Trophoblast cell (in vitro differentiated cells and primary cell): ENCODE measurements around the gene NKX6-2.
"Not testable (repeated sequence)": the region's sequence is repeated elsewhere in the genome, so short reads cannot be mapped to it uniquely, and the experiment has no call there.

Experiments used
- DNase-seq, 2 donors: peaks; one replicate each; pipeline ENCODE4 v3.0.0-alpha.2; 2016
- H2AFZ ChIP-seq: 2 replicates; pipeline ENCODE4 v1.6.1; 2013; ENCODE audit warnings: low read length, moderate library complexity, mild to moderate bottlenecking; ENCODE audit not compliant: insufficient read depth, poor library complexity
- H2AK5ac ChIP-seq: 2 replicates; pipeline ENCODE4 v1.6.1; 2013; ENCODE audit warnings: mild to moderate bottlenecking, low read length
- H2BK120ac ChIP-seq: 2 replicates; pipeline ENCODE4 v1.6.1; 2013; ENCODE audit warnings: low read length, mild to moderate bottlenecking, moderate library complexity; ENCODE audit not compliant: insufficient read depth, poor library complexity
- H2BK12ac ChIP-seq: 2 replicates; pipeline ENCODE4 v1.6.1; 2013; ENCODE audit warnings: mild to moderate bottlenecking, low read length, moderate library complexity
- H2BK5ac ChIP-seq: 2 replicates; pipeline ENCODE4 v1.6.1; 2013; ENCODE audit warnings: low read length, low read depth, moderate library complexity, mild to moderate bottlenecking; ENCODE audit not compliant: poor library complexity
- H3K14ac ChIP-seq: 2 replicates; pipeline ENCODE4 v1.6.1; 2013; ENCODE audit warnings: mild to moderate bottlenecking, low read length
- H3K18ac ChIP-seq: 2 replicates; pipeline ENCODE4 v1.6.1; 2013; ENCODE audit warnings: mild to moderate bottlenecking, low read length
- H3K23ac ChIP-seq: 2 replicates; pipeline ENCODE4 v1.6.1; 2013; ENCODE audit warnings: low read length
- H3K27ac ChIP-seq: 2 replicates; pipeline ENCODE4 v1.5.1; 2013; ENCODE audit warnings: low read depth, mild to moderate bottlenecking, inconsistent platforms, low read length, moderate library complexity
- H3K27me3 ChIP-seq: 2 replicates; pipeline ENCODE4 v1.6.1; 2013; ENCODE audit warnings: inconsistent platforms, mild to moderate bottlenecking, low read length, moderate library complexity; ENCODE audit not compliant: insufficient read depth
- H3K36me3 ChIP-seq, 2 experiments: 1 replicate in 1 of 2; 2 replicates in 1 of 2; pipeline ENCODE4 v1.6.1; 2013; ENCODE audit warnings: low read length in 2 of 2, mild to moderate bottlenecking in 2 of 2, moderate library complexity in 1 of 2; ENCODE audit not compliant: insufficient read depth in 2 of 2, control insufficient read depth in 1 of 2
- H3K4ac ChIP-seq: 2 replicates; pipeline ENCODE4 v1.6.1; 2013; ENCODE audit warnings: low read depth, mild to moderate bottlenecking, low read length, moderate library complexity
- H3K4me1 ChIP-seq, 2 experiments: 1 replicate in 1 of 2; 2 replicates in 1 of 2; pipeline ENCODE4 v1.6.1; 2013; ENCODE audit warnings: low read length in 2 of 2, mild to moderate bottlenecking in 2 of 2, moderate library complexity in 1 of 2; ENCODE audit not compliant: insufficient read depth in 2 of 2, control insufficient read depth in 1 of 2
- H3K4me2 ChIP-seq: 2 replicates; pipeline ENCODE4 v1.6.1; 2013; ENCODE audit warnings: inconsistent platforms, mild to moderate bottlenecking, low read length, moderate library complexity
- H3K4me3 ChIP-seq: 2 replicates; pipeline ENCODE4 v1.5.1; 2013; ENCODE audit warnings: mild to moderate bottlenecking, low read depth, low read length, inconsistent platforms
- H3K79me1 ChIP-seq: one replicate; pipeline ENCODE4 v1.6.1; 2013; ENCODE audit warnings: low read length
- H3K79me2 ChIP-seq: 2 replicates; pipeline ENCODE4 v1.6.1; 2013; ENCODE audit warnings: low read length, mild to moderate bottlenecking; ENCODE audit not compliant: control insufficient read depth, insufficient read depth, poor library complexity
- H3K9ac ChIP-seq: 2 replicates; pipeline ENCODE4 v1.6.1; 2013; ENCODE audit warnings: mild to moderate bottlenecking, low read length
- H3K9me3 ChIP-seq: 2 replicates; pipeline ENCODE4 v1.6.1; 2013; ENCODE audit warnings: low read depth, mild to moderate bottlenecking, control low read depth, inconsistent platforms, low read length; ENCODE audit not compliant: insufficient read depth
- H4K12ac ChIP-seq: 2 replicates; pipeline ENCODE4 v1.6.1; 2013; ENCODE audit warnings: low read depth, mild to moderate bottlenecking, low read length, moderate library complexity
- H4K8ac ChIP-seq: 2 replicates; pipeline ENCODE4 v1.6.1; 2013; ENCODE audit warnings: low read depth, mild to moderate bottlenecking, low read length, moderate library complexity
- H4K91ac ChIP-seq: one replicate; pipeline ENCODE4 v1.6.1; 2013; ENCODE audit warnings: low read depth, mild to moderate bottlenecking, low read length, moderate library complexity
- WGBS: extraction: QIAGEN DNeasy Blood & Tissue Kit; methylation state at CpG from one replicate; pipeline ENCODE4 v1.1.7; 2013; ENCODE audit warnings: missing lambda C conversion rate; ENCODE audit not compliant: insufficient read length, insufficient coverage; ENCODE audit errors: extremely low coverage; 5-methylcytosine and 5-hydroxymethylcytosine counted together

NKX6-2 gene

DNA sequence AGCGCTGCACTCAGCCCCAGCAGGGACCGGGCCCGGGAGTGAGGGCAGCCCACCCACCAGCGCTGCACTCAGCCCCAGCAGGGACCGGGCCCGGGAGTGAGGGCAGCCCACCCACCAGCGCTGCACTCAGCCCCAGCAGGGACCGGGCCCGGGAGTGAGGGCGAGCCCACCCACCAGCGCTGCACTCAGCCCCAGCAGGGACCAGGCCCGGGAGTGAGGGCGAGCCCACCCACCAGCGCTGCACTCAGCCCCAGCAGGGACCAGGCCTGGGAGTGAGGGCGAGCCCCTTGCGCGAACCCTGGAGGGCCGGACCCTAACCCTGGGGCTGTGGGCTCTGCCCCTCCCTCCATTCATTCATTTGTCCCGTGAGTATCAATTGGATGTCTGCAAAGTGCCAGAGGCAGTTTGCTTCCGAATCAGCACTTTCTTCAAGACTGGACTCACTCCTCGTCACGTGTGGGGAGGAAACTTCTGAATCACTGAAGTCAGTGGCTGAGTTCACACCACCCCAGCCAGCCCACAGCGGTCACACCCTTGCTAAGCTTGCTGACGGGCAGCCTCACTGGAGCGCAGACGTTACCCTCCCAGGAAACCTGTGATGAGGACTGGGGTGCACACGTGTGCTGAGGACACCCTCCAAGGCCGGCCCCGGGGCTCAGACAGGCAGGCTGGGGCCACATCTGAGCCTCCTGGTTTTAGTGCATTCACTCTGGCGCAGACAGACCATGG, 42.6 kb downstream of the NKX6-2 start:
- not testable (repeated sequence) for H3K4me2 ChIP-seq, H3K4me1 ChIP-seq, H2AFZ ChIP-seq, H3K9me3 ChIP-seq, H4K8ac ChIP-seq, H3K4ac ChIP-seq, H3K23ac ChIP-seq, H4K91ac ChIP-seq, H2AK5ac ChIP-seq, H3K27ac ChIP-seq, H3K18ac ChIP-seq, H3K9ac ChIP-seq, H3K79me2 ChIP-seq, H3K14ac ChIP-seq, H3K79me1 ChIP-seq, H2BK120ac ChIP-seq, H3K4me3 ChIP-seq, H3K27me3 ChIP-seq, H2BK5ac ChIP-seq, H4K12ac ChIP-seq, H2BK12ac ChIP-seq
- peaks cover 7 to 11% of the 10 kb centered on the region in 2 experiments for H3K36me3 ChIP-seq
- WGBS = no CpG with 5 or more reads among the region's 30 CpGs
- DNase-seq = peak in 1 of 2 donors; percentile 1

- Histone ChIP-seq H3K4me3 (no peak overlapping the region), H3K23ac (no peak overlapping the region), H2AFZ (no peak overlapping the region), H2BK120ac (no peak overlapping the region), H3K18ac (no peak overlapping the region), H3K79me2 (no peaks in the 10 kb centered on the region), H3K9ac (no peak overlapping the region), H3K27me3 (no peaks in the 10 kb centered on the region), H3K4ac (no peak overlapping the region), H4K8ac (no peak overlapping the region), H4K91ac (no peak overlapping the region), H3K36me3 (peaks cover 7 to 11% of the 10 kb centered on the region in 2 experiments), H3K14ac (no peak overlapping the region), H3K4me1 (peaks cover 3 to 5% of the 10 kb centered on the region in 2 experiments), H3K4me2 (no peak overlapping the region), H2BK5ac (no peak overlapping the region), H2BK12ac (no peak overlapping the region), H3K79me1 (no peaks in the 10 kb centered on the region), H3K27ac (no peak overlapping the region), H2AK5ac (no peak overlapping the region), H4K12ac (no peak overlapping the region), H3K9me3 (no peaks in the 10 kb centered on the region)
- no peak for DNase-seq
- no CpG with 5 or more reads among the region's 12 CpGs for WGBS
These were observed 43.1 kb downstream of the NKX6-2 start for GRCh38 chr10:132742837-132743194.

DNA sequence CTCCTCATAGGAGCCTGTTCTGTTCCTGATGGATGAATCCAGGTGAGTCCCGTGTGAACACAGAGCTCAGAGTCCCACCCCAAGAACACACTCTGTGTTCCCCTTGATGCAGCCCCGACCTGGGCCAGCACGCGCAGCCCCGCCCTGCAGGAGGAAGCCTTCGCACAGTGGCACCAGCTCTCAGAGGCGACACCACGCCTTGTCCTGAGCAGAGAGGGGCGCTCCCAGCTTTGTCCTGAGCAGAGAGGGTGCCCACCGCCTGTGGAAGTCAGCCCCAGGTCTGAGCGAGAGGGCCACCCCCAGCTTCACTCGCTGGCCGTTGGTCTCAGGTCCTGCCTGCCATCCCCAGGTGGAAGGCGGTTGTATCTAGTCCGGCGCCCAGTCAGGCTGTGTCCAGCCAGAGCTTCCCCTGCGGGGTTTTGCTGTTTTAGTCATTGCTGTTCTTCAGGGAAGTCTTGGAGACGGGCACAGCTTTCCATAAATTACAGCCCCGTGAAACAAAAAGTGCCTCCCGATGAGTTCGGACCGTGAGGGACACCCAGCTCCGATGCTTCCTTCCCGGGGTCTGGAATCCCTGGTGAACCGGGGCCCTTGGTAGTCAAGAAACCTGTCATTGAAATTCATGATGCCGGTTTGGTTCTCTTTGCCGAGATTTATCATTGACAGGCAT, 43.6 kb downstream of the NKX6-2 start:
- Histone ChIP-seq H2AK5ac (no peak overlapping the region), H3K18ac (no peak overlapping the region), H4K12ac (no peak overlapping the region), H3K4me2 (no peak overlapping the region), H3K36me3 (peaks cover 7 to 11% of the 10 kb centered on the region in 2 experiments), H2BK5ac (no peak overlapping the region), H3K79me1 (no peaks in the 10 kb centered on the region), H3K9me3 (peaks cover under 1% of the 10 kb centered on the region), H2BK12ac (no peak overlapping the region), H3K4me1 (peaks cover 3 to 5% of the 10 kb centered on the region in 2 experiments), H4K8ac (no peak overlapping the region), H3K27me3 (no peaks in the 10 kb centered on the region), H4K91ac (no peak overlapping the region), H3K27ac (no peak overlapping the region), H3K4me3 (no peak overlapping the region), H2AFZ (no peak overlapping the region), H3K9ac (no peak overlapping the region), H3K4ac (no peak overlapping the region), H3K14ac (no peak overlapping the region), H3K23ac (no peak overlapping the region), H2BK120ac (no peak overlapping the region), H3K79me2 (no peaks in the 10 kb centered on the region)
- WGBS = no CpG with 5 or more reads among the region's 27 CpGs
- DNase-seq = no peak

GRCh38 chr10:132740588-132740987, 45.4 kb downstream of the NKX6-2 start:
- H3K79me2 ChIP-seq = no peaks in the 10 kb centered on the region
- no peak overlapping the region for H4K91ac ChIP-seq
- no peak overlapping the region for H2BK12ac ChIP-seq
- H4K12ac ChIP-seq = no peak overlapping the region
- H3K4me2 ChIP-seq = no peak overlapping the region
- H3K27ac ChIP-seq = no peak overlapping the region
- H3K4ac ChIP-seq = no peak overlapping the region
- H2AFZ ChIP-seq = no peak overlapping the region
- H3K9me3 ChIP-seq = peaks cover 2% of the 10 kb centered on the region
- no peak overlapping the region for H3K9ac ChIP-seq
- H3K79me1 ChIP-seq = no peaks in the 10 kb centered on the region
- H2BK5ac ChIP-seq = no peak overlapping the region
- no peaks in the 10 kb centered on the region for H3K27me3 ChIP-seq
- no peak overlapping the region for H3K14ac ChIP-seq
- H4K8ac ChIP-seq = no peak overlapping the region
- H3K4me3 ChIP-seq = no peak overlapping the region
- no CpG with 5 or more reads among the region's 6 CpGs for WGBS
- peaks cover 7 to 11% of the 10 kb centered on the region in 2 experiments for H3K36me3 ChIP-seq
- no peak overlapping the region for H3K18ac ChIP-seq
- no peak overlapping the region for H2BK120ac ChIP-seq
- H3K23ac ChIP-seq = no peak overlapping the region
- DNase-seq = no peak
- no peak overlapping the region for H2AK5ac ChIP-seq
- peaks cover 3 to 5% of the 10 kb centered on the region in 2 experiments for H3K4me1 ChIP-seq
